ENCODE measurements around the gene RNU5B-1. TPM values are rescaled to one million over a fixed set of nuclear protein-coding genes. Genes with fewer than 3 reads are reported as not detected.

The RNU5B-1 gene
- total and polyA plus RNA-seq, 9 of the 15 experiments (the other 6 are each of a cell fraction or from before 2014, with no cell fraction given): 14.2 TPM; not detected in 8

DNA sequence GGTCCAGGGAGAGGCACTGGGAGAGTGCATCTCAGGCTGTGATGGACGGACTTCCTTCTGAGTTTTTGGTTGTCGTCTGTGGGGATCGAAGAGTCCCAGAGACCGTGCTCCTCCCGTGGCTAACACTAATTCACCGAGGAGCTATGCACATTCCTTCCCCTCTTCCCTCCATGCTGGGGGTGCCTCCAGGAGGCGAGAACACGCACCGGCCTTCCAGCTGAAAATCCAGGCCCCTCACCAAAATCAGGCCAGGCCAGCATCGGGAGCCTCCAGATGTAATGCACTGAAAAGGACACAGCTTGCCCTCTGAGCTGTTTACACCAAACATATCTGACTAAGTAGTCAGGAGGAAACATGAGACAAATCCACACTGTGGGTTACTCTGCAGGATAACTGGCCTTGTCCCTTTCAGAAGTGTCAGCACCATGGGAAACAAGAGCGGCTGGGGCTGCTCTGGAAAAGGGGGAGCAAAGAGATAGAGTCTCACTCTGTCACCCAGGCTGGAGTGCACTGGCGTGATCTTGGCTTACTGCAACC, 5.5 kb downstream of the RNU5B-1 start:
- no peaks in the 10 kb centered on the region for H3K9me3 ChIP-seq (replicated peaks; ENCODE audit: control insufficient read depth, insufficient read depth, low read depth, low read length)
- TF ChIP-seq HMG20A (CRISPR knock-in tag; conservative IDR thresholded peaks at IDR 0.05) (no peak), SIN3B (IDR thresholded peaks at IDR 0.05; ENCODE audit: low read depth) (no peak), ZNF717 (CRISPR knock-in tag; IDR thresholded peaks at IDR 0.05) (no peak), TCFL5 (CRISPR knock-in tag; conservative IDR thresholded peaks at IDR 0.05) (no peak), ELK1 (CRISPR knock-in tag; IDR thresholded peaks at IDR 0.05) (no peak), NCOR1 (IDR thresholded peaks at IDR 0.05) (no peak), RBM15 (IDR thresholded peaks at IDR 0.05; ENCODE audit: insufficient read depth, low read length) (no peak), MED1 (CRISPR knock-in tag; IDR thresholded peaks at IDR 0.05; ENCODE audit: borderline replicate concordance) (no peak), ZNF79 (CRISPR knock-in tag; IDR thresholded peaks at IDR 0.05; ENCODE audit: low read depth) (no peak)
- TF ChIP-seq, protein P1, sequence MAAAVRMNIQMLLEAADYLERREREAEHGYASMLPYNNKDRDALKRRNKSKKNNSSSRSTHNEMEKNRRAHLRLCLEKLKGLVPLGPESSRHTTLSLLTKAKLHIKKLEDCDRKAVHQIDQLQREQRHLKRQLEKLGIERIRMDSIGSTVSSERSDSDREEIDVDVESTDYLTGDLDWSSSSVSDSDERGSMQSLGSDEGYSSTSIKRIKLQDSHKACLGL (CRISPR knock-in tag; IDR thresholded peaks at IDR 0.05; ENCODE audit: borderline replicate concordance, poor library complexity, severe bottlenecking): no peak
- 42% methylated on average over 11 of the region's 12 CpGs for WGBS (ENCODE audit: insufficient coverage, low coverage, missing lambda C conversion rate)
- H4K20me1 ChIP-seq (replicated peaks; ENCODE audit: control insufficient read depth, insufficient read depth, low read length): 0 out of 2 replicates have a peak, but pooled peaks cover 3% of the 10 kb centered on the region
- H3K36me3 ChIP-seq (ENCODE audit: control insufficient read depth, insufficient read depth, low read length): no peaks in the 10 kb centered on the region
- ChIA-PET POLR2A (interaction anchor here (0.7 kb wide), 1 partner anchor 98 kb away, joined by 3 read pairs; no protein-coding TSS in a partner anchor), CTCF (ENCODE audit: low intra/inter-chr PET ratio) (no interaction called here)
- H3K4me3 ChIP-seq: no peak overlapping the region
- DNase-seq (ENCODE audit: extremely low read depth in 1 of 4, low spot score in 3 of 4): no peak
- H2AFZ ChIP-seq (ENCODE audit: low read depth, low read length): 0 out of 2 replicates have a peak overlapping the region, but pooled peaks have one; percentile 9
- ATAC-seq: no peak
- H3K4me1 ChIP-seq (replicated peaks in 1 of 2; ENCODE audit: control insufficient read depth in 2 of 2, insufficient read depth in 2 of 2, low read length in 2 of 2): peaks cover 4 to 9% of the 10 kb centered on the region in 2 experiments; a peak in 4 of 5 replicates
- no peaks in the 10 kb centered on the region for H3K9me1 ChIP-seq (ENCODE audit: control insufficient read depth, insufficient read depth, low read length)
- no peaks in the 10 kb centered on the region for H3K79me2 ChIP-seq (ENCODE audit: control insufficient read depth, insufficient read depth, low read length)
- no peak overlapping the region; a peak in 1 of 4 replicates for H3K9ac ChIP-seq (ENCODE audit: insufficient read depth in 1 of 2, low read depth in 2 of 2, low read length in 2 of 2)
- FAIRE-seq: no peak
- no peak overlapping the region for H3K27ac ChIP-seq (ENCODE audit: extremely low read depth, low read depth, low read length)
- no peak overlapping the region for H3K4me2 ChIP-seq (ENCODE audit: insufficient read depth, low read length)
- no TSS peak for BruUV-seq (replicated peaks)
- intact Hi-C loops (cut with micrococcal nuclease): loop anchor here (10.0 kb wide), 1 partner anchor 325 kb away; no protein-coding TSS in a partner anchor
- in situ Hi-C loops (cut with MboI): no loop called here
- peaks cover 4 to 12% of the 10 kb centered on the region in 2 experiments; a peak in 4 of 5 replicates for H3K27me3 ChIP-seq (ENCODE audit: control insufficient read depth in 2 of 2, insufficient read depth in 2 of 2, low read length in 2 of 2)

Data from K562 (cell line).